GM13976 (cell line): Measurements from ENCODE around the gene EED.
"Not testable (repeated sequence)": the region's sequence is repeated elsewhere in the genome, so short reads cannot be mapped to it uniquely, and the experiment has no call there.

Experiments used
- DNase-seq: peaks from one replicate; pipeline ENCODE4 v3.0.0; 2012; ENCODE audit warnings: low spot score
- CTCF ChIP-seq: IDR thresholded peaks from 2 replicates; pipeline ENCODE4 v1.5.1; 2012; ENCODE audit warnings: borderline replicate concordance, mild to moderate bottlenecking; ENCODE audit not compliant: insufficient read depth; ENCODE audit errors: extremely low read depth, missing control alignments, control extremely low read depth
- in situ Hi-C: fragments of 300-500 bp; cut with MboI; formaldehyde crosslinking; loops from one replicate; pipeline ENCODE4 v1.12.0; 2022; ENCODE audit warnings: low sequenced_read_pairs, mixed read lengths, inconsistent platforms; ENCODE audit not compliant: unreplicated experiment

Gene EED

GRCh38 chr11:86301742-86302091, 57.2 kb downstream of the EED start:
- no peak for TF ChIP-seq CTCF
- in situ Hi-C loops = no loop called here
- no peak for DNase-seq

GRCh38 chr11:86302092-86302793, 57.7 kb downstream of the EED start, which contains the start of gene HIKESHI:
Gene HIKESHI, plus strand, starts transcription at chr11:86302240. Its CDS starts 209 bp downstream, at chr11:86302449.
- peak; percentile 84 for DNase-seq
- TF ChIP-seq CTCF = no peak
- in situ Hi-C loops = no loop called here

GRCh38 chr11:86303257-86303656, 58.7 kb downstream of the EED start:
- DNase-seq = no peak
- no peak for TF ChIP-seq CTCF
- in situ Hi-C loops = no loop called here

- in situ Hi-C loops, DNase-seq: not testable (repeated sequence)
Measured at GRCh38 chr11:86308710-86309109, 64.2 kb downstream of the EED start.

GRCh38 chr11:86313793-86314192, 69.2 kb downstream of the EED start:
- in situ Hi-C loops = no loop called here
- no peak for TF ChIP-seq CTCF
- DNase-seq = no peak

- no peak for TF ChIP-seq CTCF
- no peak for DNase-seq
- in situ Hi-C loops = no loop called here
Measured at GRCh38 chr11:86314636-86315035, 70.1 kb downstream of the EED start.
